HT1080 (cell line): ENCODE results near the gene IWS1. TPM values are rescaled to one million over a fixed set of nuclear protein-coding genes. Genes with fewer than 3 reads are reported as not detected.
"Not testable (repeated sequence)": the region's sequence is repeated elsewhere in the genome, so short reads cannot be mapped to it uniquely, and the experiment has no call there.

Experiments used
- DNase-seq: peaks from one replicate; pipeline ENCODE4 v3.0.0-alpha.2; 2015; ENCODE audit warnings: low read depth
- total RNA-seq: library from RNA; depleted of rRNA; stranded (reverse); fragments of >200 nt; shearing (Covaris generic); gene quantifications from 2 replicates; pipeline ENCODE4 v1.2.3, GENCODE V29; 2014

The IWS1 gene
- total RNA-seq, 1 experiment from 2014 or later, result 39.5 TPM

GRCh38 chr2:127529416-127529815 lies 3.1 kb upstream of the IWS1 start:
- DNase-seq, result not testable (repeated sequence)

- DNase-seq, result no peak
Measured at GRCh38 chr2:127528487-127528886, 2.2 kb upstream of the IWS1 start.

- no peak for DNase-seq
Measured at GRCh38 chr2:127527001-127527804, 914 bp upstream of the IWS1 start.

- peak; percentile 37 for DNase-seq
Measured at GRCh38 chr2:127525691-127526131, 578 bp downstream of the IWS1 start.

- DNase-seq, result not testable (repeated sequence)
Measured at GRCh38 chr2:127524198-127524834, 2.0 kb downstream of the IWS1 start.

GRCh38 chr2:127523269-127523939 lies 2.9 kb downstream of the IWS1 start:
- DNase-seq, result no peak

GRCh38 chr2:127520424-127520823 lies 5.9 kb downstream of the IWS1 start:
- DNase-seq, result no peak

- no peak for DNase-seq
Measured at GRCh38 chr2:127517465-127517864, 8.8 kb downstream of the IWS1 start.

GRCh38 chr2:127516041-127516762 lies 10.1 kb downstream of the IWS1 start:
- no peak for DNase-seq

- no peak for DNase-seq
Measured at GRCh38 chr2:127515383-127515915, 10.8 kb downstream of the IWS1 start.

- no peak for DNase-seq
Measured at GRCh38 chr2:127514485-127514884, 11.8 kb downstream of the IWS1 start.

- DNase-seq, result no peak
Measured at GRCh38 chr2:127514076-127514475, 12.2 kb downstream of the IWS1 start.

- DNase-seq, result no peak
Measured at GRCh38 chr2:127512362-127512761, 13.9 kb downstream of the IWS1 start.

GRCh38 chr2:127511917-127512316 lies 14.4 kb downstream of the IWS1 start:
- no peak for DNase-seq

- no peak for DNase-seq
Measured at GRCh38 chr2:127511090-127511695, 15.1 kb downstream of the IWS1 start.

GRCh38 chr2:127510073-127510472 lies 16.2 kb downstream of the IWS1 start:
- DNase-seq, result no peak

GRCh38 chr2:127508631-127509034 lies 17.7 kb downstream of the IWS1 start:
- DNase-seq, result peak; percentile 99

GRCh38 chr2:127508023-127508630 lies 18.2 kb downstream of the IWS1 start:
- DNase-seq, result no peak

- DNase-seq, result no peak
Measured at GRCh38 chr2:127506510-127506909, 19.8 kb downstream of the IWS1 start.
